ENCODE measurements around the gene NLE1. TPM values are rescaled to one million over a fixed set of nuclear protein-coding genes. Genes with fewer than 3 reads are reported as not detected.

The NLE1 gene
- total and polyA plus RNA-seq, 2 of the 8 experiments (the other 6 are each of a cell fraction or from before 2014, with no cell fraction given), result 50.4 to 51.5 TPM

DNA sequence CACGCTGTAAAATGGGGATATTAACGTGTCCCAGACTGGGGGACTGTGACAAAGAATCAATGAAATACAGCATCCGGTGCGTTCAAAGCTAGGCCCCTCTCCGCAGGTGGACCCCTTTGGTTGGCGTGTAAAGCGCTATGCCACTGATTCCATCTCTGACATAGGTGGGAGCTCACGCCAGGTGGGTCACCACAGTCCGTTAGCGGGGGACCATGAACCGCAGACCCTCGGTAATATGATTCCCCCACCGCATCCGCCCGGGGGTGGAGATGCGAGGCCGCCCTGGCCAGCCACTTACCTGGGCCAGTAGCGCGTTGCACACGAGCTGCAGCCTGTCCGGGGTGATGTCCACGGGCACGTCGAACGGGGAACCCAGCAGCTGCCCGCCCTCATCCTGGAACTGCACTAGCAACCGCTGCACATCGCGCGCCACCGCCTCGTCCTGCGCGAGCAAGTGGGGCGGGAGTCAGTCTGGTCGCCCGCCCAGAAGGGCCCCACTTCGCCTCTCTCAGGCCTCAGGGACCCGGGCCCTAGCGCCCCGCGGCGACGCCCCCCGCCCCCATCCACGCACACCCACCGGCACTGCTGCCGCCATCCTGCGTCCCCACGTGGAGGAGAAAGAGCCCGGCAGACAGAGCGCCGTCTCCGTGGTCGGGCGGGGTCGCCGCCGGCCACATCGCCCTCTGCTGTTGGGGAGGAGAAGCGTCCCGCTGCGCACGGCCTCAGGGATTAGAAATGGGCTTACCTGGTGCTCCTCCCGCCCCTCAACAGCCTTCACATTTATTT lies at the start of gene NLE1 (continued):
- TF ChIP-seq HDAC2 (IDR thresholded peaks at IDR 0.05; ENCODE audit: borderline replicate concordance in 1 of 2, low read depth in 2 of 2, low read length in 2 of 2) (peak; percentile 88 to 90; a peak in 3 of 4 replicates), PHF8 (conservative IDR thresholded peaks at IDR 0.05; ENCODE audit: low read depth, low read length) (peak; percentile 89), RAD21 (IDR thresholded peaks at IDR 0.05 in 1 of 2, conservative IDR thresholded peaks at IDR 0.05 in 1 of 2; ENCODE audit: low read depth in 2 of 2, low read length in 2 of 2) (peak; percentile 28 to 49), POLR2AphosphoS5 (IDR thresholded peaks at IDR 0.05; ENCODE audit: low read depth, low read length) (peak; percentile 48; the same call in 1 of the 2 replicates), SRF (IDR thresholded peaks at IDR 0.05; ENCODE audit: low read depth, low read length) (0 out of 2 replicates have a peak, but pooled peaks have one; percentile 13), TAF1 (IDR thresholded peaks at IDR 0.05; ENCODE audit: low read depth, low read length) (peak; percentile 92), SAP30 (IDR thresholded peaks at IDR 0.05; ENCODE audit: insufficient read depth, insufficient replicate concordance, low read length) (no peak), RBBP5 (IDR thresholded peaks at IDR 0.05; ENCODE audit: borderline replicate concordance, low read depth, low read length) (no peak), TCF12 (IDR thresholded peaks at IDR 0.05; ENCODE audit: low read depth, low read length) (0 out of 2 replicates have a peak, but pooled peaks have one; percentile 53)
